Measurements from ENCODE around the gene ZNF581. TPM values are rescaled to one million over a fixed set of nuclear protein-coding genes. Genes with fewer than 3 reads are reported as not detected.
A peak's percentile ranks its signal among the peaks of the same experiment; 100 is the strongest.

ZNF581 gene
- total and polyA plus RNA-seq, 9 donors: 11.2 to 40.2 (median 34.0) TPM

DNA sequence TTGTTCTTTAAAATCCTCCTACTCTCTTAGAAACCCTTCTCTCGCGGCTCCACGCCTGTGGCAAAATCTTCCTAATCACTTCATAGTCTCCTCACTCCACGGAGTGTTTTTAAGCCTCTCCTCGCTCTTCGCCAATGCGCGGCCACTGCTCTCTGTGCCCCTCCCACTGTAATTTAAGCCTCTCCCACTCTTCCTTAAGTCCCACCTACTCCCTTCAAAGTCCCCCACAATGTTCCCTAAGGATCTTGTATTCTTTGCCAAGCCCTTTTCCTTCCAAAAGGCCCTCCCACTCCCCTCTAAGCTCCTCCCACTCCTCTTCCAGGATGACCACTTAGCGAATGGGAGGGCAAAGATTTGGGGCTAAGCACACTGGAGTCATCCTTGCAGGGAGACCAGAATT is 45.4 kb upstream of the ZNF581 start:
- Histone ChIP-seq H3K4me1 (ENCODE audit: insufficient read depth) (no peaks in the 10 kb centered on the region), H3K27me3 (no peaks in the 10 kb centered on the region), H3K4me3 (no peak overlapping the region), H3K27ac (no peak overlapping the region), H3K36me3 (no peaks in the 10 kb centered on the region), H3K9me3 (no peaks in the 10 kb centered on the region)
- intact Hi-C loops (cut with DNase I): no loop called here
- no peak for TF ChIP-seq POLR2A (IDR thresholded peaks at IDR 0.05)
- TF ChIP-seq EP300 (IDR thresholded peaks at IDR 0.05): no peak
- TF ChIP-seq CTCF (IDR thresholded peaks at IDR 0.05): no peak
- 77 to 90% (median 83%) methylated on average over 9 of the region's 9 CpGs for WGBS, 3 donors
- DNase-seq: peak in 1 of 5 donors; percentile 50

- DNase-seq: peak; percentile 93 to 98 (median 96)
- no peaks in the 10 kb centered on the region for H3K36me3 ChIP-seq
- H3K27ac ChIP-seq: peak overlapping the region; percentile 90 to 99
- no peaks in the 10 kb centered on the region for H3K9me3 ChIP-seq
- intact Hi-C loops (cut with DNase I): no loop called here
- H3K4me1 ChIP-seq (ENCODE audit: insufficient read depth): no peaks in the 10 kb centered on the region
- peak; percentile 25 for TF ChIP-seq POLR2A (IDR thresholded peaks at IDR 0.05)
- TF ChIP-seq CTCF (IDR thresholded peaks at IDR 0.05): peak in 1 of 3 donors; percentile 7
- TF ChIP-seq EP300 (IDR thresholded peaks at IDR 0.05): no peak
- H3K4me3 ChIP-seq: peak overlapping the region; percentile 96
- no peaks in the 10 kb centered on the region for H3K27me3 ChIP-seq
- 5 to 6% (median 6%) methylated on average over 25 to 26 of the region's 26 CpGs for WGBS, 3 donors
Measured at GRCh38 chr19:55598719-55599467, 44.6 kb upstream of the ZNF581 start.

DNA sequence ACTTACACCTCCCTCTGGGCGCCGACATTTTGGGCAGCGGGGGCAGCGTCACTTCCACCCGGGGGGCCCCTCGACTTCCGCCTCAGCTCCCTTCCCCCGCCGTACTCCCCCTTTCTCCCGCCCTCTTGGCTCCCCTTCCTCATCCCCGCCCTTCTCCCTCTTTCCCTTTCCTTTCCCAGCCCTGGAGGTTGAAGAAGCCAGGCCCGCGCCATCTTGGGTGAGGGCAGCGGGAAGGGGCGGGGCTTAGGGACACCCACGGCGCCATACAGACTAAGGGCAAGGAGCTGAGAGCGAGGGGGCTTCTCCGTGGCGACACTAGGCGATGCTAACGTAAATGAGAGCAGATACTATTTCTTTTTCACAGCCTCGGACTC is 44.0 kb upstream of the ZNF581 start, which contains the start of gene FIZ1:
TSS of gene FIZ1 (minus strand) at position 50 of the 374 bp plus-strand sequence. CDS start 1,652 bp downstream, outside the sequence.
- intact Hi-C loops (cut with DNase I): no loop called here

More for the DNA sequence above, 44.0 kb upstream of the ZNF581 start, which contains the start of gene FIZ1:
- Histone ChIP-seq H3K27me3 (no peaks in the 10 kb centered on the region), H3K36me3 (no peaks in the 10 kb centered on the region), H3K4me3 (peak within 1 kb of the TSS; percentile 96), H3K27ac (peak within 1 kb of the TSS; percentile 90 to 99), H3K9me3 (no peaks in the 10 kb centered on the region), H3K4me1 (ENCODE audit: insufficient read depth) (peaks cover 2% of the 10 kb centered on the region)
- DNase-seq: peak; percentile 98 to 99 (median 99)
- 0 to 1% (median 0%) methylated on average over 23 of the region's 23 CpGs for WGBS, 3 donors
- TF ChIP-seq POLR2A (IDR thresholded peaks at IDR 0.05) (no peak), EP300 (IDR thresholded peaks at IDR 0.05) (peak; percentile 46), CTCF (IDR thresholded peaks at IDR 0.05) (no peak)

Data from ovary (tissue), 9 donors.